Activated gamma-delta T cell treated with anti-CD3 and anti-CD28 coated beads, Interleukin-2, amount 50 U/mL, for 16 hours (primary cell): ENCODE measurements around the gene RGS6.
"Not testable (repeated sequence)": the region's sequence is repeated elsewhere in the genome, so short reads cannot be mapped to it uniquely, and the experiment has no call there.

Source experiments
- DNase-seq: peaks from one replicate; pipeline ENCODE4 v3.0.0-alpha.2; 2020; ENCODE audit warnings: low read depth

RGS6 gene

DNA sequence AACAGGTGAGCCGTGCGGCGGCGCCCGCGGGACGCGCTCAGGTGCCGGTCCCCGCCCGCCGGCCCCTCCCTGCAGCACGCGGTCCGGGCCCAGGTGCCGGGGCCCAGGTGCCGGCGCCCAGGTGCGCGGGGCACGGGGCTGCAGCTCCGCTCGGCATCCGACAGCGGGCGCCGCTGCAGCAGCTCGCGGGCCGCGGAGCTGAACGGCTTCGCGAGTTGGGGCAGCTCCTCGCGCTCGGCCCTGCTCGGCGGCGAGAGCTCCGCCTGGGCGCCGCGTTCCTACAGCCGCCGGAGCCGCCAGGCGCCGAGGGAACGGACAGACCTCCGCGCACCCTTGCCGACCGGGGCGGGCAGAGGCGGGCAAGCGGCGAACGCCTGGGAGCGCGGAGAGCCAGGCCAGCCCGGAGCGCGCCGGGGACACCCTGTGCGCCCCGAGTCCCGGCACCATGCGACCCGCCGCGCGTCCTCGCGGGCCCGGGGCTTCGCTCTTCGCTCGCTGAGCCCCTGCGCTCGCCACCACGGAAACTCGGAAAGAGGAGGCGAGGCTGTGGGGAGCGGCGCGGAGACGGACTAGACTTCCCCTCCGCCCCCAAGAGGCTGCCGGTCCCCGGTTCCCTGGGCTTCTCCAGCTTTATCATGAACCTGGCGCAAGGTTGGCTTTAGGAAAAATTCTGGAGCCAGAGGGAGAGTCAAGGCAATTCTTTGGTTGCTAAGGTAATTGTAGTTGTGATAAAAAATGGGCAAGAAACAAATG, at the start of gene RGS6:
Gene RGS6, plus strand, starts transcription at position 201 of the 753 bp plus-strand sequence.
- no peak for DNase-seq

GRCh38 chr14:71883094-71883493, 49.1 kb upstream of the RGS6 start:
- DNase-seq = no peak

GRCh38 chr14:71885301-71885700, 46.9 kb upstream of the RGS6 start:
- DNase-seq = no peak

GRCh38 chr14:71887802-71888201, 44.4 kb upstream of the RGS6 start:
- DNase-seq = not testable (repeated sequence)

GRCh38 chr14:71890541-71890940, 41.7 kb upstream of the RGS6 start:
- DNase-seq = no peak

GRCh38 chr14:71891185-71891584, 41.0 kb upstream of the RGS6 start:
- no peak for DNase-seq

- no peak for DNase-seq
Observed at GRCh38 chr14:71891970-71892369, 40.3 kb upstream of the RGS6 start.

DNA sequence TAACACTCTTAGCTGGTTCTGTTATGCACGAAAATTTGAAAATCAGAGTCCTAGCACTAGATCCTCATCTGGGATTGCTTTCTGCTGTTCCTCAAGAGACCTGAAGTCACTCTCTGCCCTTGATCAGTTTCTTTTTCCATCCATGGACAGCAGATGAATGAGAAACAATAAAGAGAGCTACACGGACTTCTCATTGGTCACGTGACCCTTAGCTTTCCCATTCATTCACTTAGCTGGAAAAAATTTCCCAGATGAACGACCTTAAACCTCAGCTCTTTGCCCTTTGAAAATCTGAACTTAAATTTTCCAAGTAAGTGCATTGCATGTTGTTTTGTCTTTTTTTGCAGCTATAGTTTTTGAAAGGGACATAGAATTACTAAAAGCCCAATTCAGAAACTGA, 27.2 kb upstream of the RGS6 start:
- DNase-seq = no peak

- no peak for DNase-seq
Observed at GRCh38 chr14:71905860-71906259, 26.4 kb upstream of the RGS6 start.

- no peak for DNase-seq
Observed at GRCh38 chr14:71907793-71908515, 24.3 kb upstream of the RGS6 start.

DNA sequence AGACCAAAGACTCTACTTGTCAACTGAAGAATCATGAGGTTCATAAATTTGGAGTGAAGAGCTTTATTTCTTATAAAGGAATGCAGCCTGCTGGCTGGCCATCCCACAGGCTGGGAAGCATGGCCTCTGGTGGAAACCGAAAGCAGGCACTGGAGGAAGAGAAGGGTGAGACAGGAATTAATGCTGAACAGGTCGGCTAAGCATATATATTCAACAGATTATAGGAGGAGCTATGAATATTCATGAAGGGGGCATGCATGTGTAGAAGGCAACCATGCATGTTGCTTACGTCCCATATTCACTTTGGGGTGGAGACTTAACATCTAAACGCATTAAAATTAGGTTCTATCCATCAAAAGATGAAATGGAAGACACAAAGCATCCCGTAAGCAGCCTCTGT, 20.6 kb upstream of the RGS6 start:
- DNase-seq = no peak

DNA sequence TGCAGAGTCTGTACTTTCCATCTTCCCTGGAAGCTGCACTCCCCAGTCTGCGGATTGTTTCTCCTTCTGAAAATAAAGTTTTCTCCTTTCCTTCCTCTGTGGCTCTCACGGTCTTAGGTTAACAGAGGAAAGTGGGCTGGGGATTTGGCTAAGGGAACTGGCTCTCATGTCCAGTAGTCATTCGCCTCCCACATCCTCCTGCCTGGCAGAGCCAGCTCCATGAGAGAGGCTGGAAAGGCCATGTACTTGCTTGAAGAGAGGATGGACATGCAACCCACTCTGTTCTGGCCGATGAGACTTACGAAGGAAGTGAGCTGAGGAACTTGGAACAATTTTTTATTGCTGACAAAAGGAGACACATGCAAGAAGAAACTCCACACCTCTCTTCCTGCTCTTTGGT, 18.9 kb upstream of the RGS6 start:
- DNase-seq = no peak

DNA sequence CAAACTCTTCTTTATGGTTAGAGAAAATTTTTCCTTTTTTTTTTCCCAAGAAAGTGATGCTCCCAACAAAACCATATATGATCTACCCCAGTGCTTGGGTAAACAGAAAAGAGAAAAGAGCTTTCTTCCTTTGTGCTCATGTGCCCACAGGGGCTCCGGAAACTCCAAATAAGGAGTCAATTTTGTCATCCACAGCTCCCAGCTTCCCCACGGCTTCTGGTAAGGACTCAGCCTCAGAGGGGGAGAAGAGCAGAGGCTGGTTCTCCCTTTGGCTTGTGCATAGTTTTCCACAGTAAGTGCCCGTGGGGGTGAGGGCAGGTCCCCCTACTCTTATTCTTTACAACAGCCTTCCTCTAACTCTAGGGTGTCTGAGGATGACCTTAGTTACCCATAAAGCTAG, 13.3 kb upstream of the RGS6 start:
- DNase-seq = no peak

DNA sequence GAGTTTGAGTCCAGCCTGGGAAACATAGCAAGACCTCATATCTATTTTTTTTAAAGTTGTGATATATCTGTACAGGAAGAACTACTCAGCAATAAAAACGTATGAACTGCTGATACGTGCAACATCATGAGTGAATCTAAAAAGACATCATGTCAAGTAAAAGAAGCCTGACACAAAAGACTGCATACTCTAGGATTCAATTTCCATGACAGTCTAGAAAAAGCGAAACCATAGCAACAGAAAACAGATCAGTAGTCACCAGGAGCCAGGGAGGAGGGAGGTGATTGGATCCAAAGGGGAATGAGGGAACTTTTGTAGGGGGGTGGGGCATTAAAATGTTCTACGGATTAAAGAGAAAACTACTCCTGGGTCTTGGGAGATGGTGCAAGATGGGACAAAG, 8.7 kb upstream of the RGS6 start:
- no peak for DNase-seq

GRCh38 chr14:71931492-71932228, 569 bp upstream of the RGS6 start:
- DNase-seq = no peak

DNA sequence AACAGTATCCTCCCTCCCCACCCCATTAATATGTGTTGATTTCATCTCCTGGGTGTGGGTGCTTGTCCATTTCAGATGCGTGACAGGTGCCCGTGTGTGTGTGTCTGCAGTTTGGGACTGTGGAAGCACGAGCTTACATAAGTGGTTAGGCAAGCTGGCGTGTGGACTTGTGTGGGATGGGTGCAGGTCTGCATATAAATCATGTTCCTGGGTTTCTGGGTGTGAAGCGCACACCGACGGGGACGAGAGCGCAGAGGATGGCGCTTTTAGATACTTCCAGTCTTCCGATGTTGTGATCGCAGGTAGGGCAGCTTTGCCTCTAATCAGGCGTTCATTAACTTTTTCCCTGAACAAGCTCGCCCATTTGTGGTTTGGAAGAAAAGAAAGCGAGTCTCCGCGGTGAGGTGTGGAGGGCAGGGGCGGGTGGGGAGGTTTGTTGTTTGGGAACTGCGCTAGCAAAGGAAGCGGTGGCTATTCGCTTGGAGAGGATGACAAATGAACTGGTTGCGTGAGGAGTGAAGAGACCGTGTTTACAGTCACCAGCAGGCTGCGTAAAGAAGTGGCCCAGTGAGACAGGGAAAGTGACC, 865 bp downstream of the RGS6 start:
- DNase-seq = no peak

DNA sequence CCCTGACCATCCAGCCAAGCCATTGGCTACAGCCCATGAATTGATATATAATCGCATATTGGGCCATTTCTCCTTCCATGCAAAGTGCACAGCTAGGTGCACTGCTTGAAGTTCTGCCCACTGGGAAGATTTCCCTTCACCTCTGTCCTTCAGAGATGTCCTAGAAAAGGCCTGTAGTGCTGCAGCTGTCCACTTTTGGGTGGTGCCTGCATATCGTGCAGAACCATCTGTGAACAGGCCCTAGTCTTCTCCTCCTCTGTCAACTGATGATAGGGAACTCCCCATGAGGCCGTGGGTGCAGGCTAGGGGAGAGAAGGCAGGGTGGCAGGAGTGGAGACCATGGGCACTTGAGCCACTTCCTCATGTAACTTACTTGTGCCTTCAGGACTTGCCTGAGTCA, 6.0 kb downstream of the RGS6 start:
- DNase-seq = not testable (repeated sequence)

DNA sequence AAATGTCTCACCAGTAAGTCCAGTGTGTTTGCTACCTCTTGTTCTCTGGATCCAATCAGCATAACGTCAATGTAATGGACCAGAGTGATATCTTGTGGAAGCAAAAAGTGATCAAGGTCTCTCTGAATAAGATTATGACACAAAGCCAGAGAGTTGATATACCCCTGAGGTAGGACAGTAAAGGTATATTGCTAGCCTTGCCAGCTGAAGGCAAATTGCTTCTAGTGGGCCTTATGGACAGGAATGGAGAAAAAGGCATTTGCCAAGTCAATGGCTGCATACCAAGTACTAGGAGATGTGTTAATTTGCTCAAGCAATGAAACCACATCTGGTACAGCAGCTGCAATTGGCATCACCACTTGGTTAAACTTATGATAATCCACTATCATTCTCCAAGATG, 7.1 kb downstream of the RGS6 start:
- not testable (repeated sequence) for DNase-seq

DNA sequence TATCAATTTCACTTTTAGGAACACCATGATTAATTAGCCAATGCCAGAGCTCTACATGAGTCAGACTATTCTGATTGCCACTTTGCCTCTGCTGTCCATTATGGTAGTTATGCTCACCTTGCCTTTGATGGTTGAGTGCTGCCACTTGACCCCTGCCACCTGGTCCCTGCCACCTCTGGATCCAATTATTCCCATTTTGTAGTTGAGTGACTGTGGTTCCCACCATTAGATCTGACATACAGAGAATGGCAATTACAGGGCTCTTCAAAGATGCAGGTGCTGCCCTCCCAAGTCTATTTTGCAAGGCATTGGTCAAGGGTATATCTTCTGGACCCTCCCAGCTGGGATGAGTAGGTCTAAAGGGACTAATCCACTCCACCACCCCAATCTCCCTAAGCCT, 8.3 kb downstream of the RGS6 start:
- not testable (repeated sequence) for DNase-seq

- DNase-seq = not testable (repeated sequence)
Observed at GRCh38 chr14:71941616-71942015, 9.4 kb downstream of the RGS6 start.

DNA sequence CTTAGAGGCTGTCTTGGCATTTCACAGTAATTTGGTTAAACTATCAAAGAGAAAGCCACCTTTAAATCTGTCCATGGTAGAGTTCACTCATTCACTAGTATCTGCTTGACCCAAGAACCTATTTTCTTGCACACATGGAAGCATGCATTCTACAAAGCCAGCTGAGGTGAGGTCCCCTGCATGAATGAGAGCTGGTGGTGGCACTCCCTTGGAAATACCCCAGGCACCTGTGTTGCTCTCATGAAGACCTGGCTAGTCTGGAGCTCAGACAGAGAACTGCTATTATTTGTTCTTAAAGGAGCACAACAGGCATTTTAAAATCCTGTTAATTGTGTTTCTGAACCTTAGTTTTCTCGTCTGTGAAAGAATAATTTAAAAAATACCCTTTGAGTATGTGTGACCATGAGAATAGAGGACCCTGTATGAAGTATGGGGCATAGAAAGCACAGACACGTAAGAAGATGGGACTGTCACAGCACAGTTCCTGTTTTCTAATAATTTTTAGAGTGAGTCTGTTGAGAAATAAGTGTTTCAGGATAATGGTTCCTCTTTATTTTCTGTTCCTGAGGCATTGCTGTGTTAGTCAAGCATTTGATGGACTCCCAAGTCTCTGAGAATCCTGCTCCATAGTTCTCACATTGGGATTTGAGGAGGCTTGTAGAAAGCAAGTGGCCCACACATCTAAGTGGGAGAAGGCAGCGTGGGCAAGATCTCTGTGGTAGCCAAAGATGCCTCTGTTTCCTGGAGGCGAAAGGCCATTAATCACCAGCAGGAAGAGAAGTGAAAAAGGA, 10.9 kb downstream of the RGS6 start:
- DNase-seq = no peak

GRCh38 chr14:71943695-71944018, 11.4 kb downstream of the RGS6 start:
- no peak for DNase-seq
